Tibial artery (tissue), 4 donors: Measurements from ENCODE around the gene SNX22.

Experiments
- DNase-seq, 2 donors: peaks; one replicate each; pipeline ENCODE4 v3.0.0-alpha.2; 2019
- H3K27ac ChIP-seq, 2 donors: fragments of 200-600 bp; sonication (generic) in 1 of 2; 1 replicate in 1 of 2; 2 replicates in 1 of 2; pipeline ENCODE4 v1.5.1; 2018 to 2019; ENCODE audit warnings: mild to moderate bottlenecking in 1 of 2
- H3K27me3 ChIP-seq, 2 donors: fragments of 200-600 bp; sonication (generic) in 1 of 2; one replicate each; pipeline versions ENCODE4 v1.5.1 to v1.6.0; 2016 to 2019
- H3K36me3 ChIP-seq, 3 donors: fragments of 200-600 bp; sonication (generic) in 2 of 3; one replicate each; pipeline ENCODE4 v1.5.1; 2016 to 2019; ENCODE audit warnings: mild to moderate bottlenecking in 2 of 3
- H3K4me1 ChIP-seq, 4 donors: fragments of 200-600 bp; sonication (generic) in 2 of 4; 1 replicate in 3 of 4; 2 replicates in 1 of 4; pipeline ENCODE4 v1.5.1; 2016 to 2019
- H3K4me3 ChIP-seq, 2 donors: fragments of 200-600 bp; sonication (generic) in 1 of 2; 1 replicate in 1 of 2; 2 replicates in 1 of 2; pipeline ENCODE4 v1.5.1; 2018 to 2019; ENCODE audit warnings: mild to moderate bottlenecking in 2 of 2
- H3K9me3 ChIP-seq, 3 donors: fragments of 200-600 bp; sonication (generic) in 1 of 3; one replicate each; pipeline ENCODE4 v1.5.1; 2016 to 2019
- CTCF ChIP-seq, 2 experiments: fragments of 200-600 bp in 1 of 2; fragments of 450-650 bp in 1 of 2; IDR thresholded peaks; one replicate each; pipeline ENCODE4 v1.5.1; 2017 to 2019; ENCODE audit warnings: antibody characterized with exemption in 2 of 2, mild to moderate bottlenecking in 1 of 2, moderate library complexity in 1 of 2
- intact Hi-C: fragments of 100-400 bp; cut with DNase I; formaldehyde crosslinking; loops from one replicate; pipeline ENCODE4 v1.15.0; 2023; ENCODE audit warnings: low total_unique reads

Gene SNX22

GRCh38 chr15:64130159-64130558 lies 21.4 kb upstream of the SNX22 start:
- intact Hi-C loops, result no loop called here
- H3K36me3 ChIP-seq, result peaks cover 96 to 100% (median 99%) of the 10 kb centered on the region in 3 donors

GRCh38 chr15:64131547-64131946 lies 20.0 kb upstream of the SNX22 start:
- intact Hi-C loops, result no loop called here
- Histone ChIP-seq H3K4me1 (no peaks in the 10 kb centered on the region), H3K9me3 (no peaks in the 10 kb centered on the region), H3K27me3 (no peaks in the 10 kb centered on the region), H3K27ac (no peak overlapping the region), H3K36me3 (peaks cover 96 to 100% (median 100%) of the 10 kb centered on the region in 3 donors), H3K4me3 (no peak overlapping the region)
- no peak for DNase-seq
- TF ChIP-seq CTCF (IDR thresholded peaks at IDR 0.05), result no peak

More at GRCh38 chr15:64130159-64130558, 21.4 kb upstream of the SNX22 start:
- H3K9me3 ChIP-seq, result no peaks in the 10 kb centered on the region
- no peaks in the 10 kb centered on the region for H3K27me3 ChIP-seq
- no peak for TF ChIP-seq CTCF (IDR thresholded peaks at IDR 0.05)
- no peak for DNase-seq
- H3K27ac ChIP-seq, result no peak overlapping the region
- no peak overlapping the region for H3K4me3 ChIP-seq
- H3K4me1 ChIP-seq, result no peaks in the 10 kb centered on the region

- Histone ChIP-seq H3K9me3 (no peaks in the 10 kb centered on the region), H3K27me3 (no peaks in the 10 kb centered on the region), H3K27ac (no peak overlapping the region), H3K4me3 (no peak overlapping the region), H3K4me1 (no peaks in the 10 kb centered on the region), H3K36me3 (peaks cover 96 to 100% (median 100%) of the 10 kb centered on the region in 3 donors)
- TF ChIP-seq CTCF (IDR thresholded peaks at IDR 0.05), result no peak
- DNase-seq, result no peak
- intact Hi-C loops, result no loop called here
Observed at GRCh38 chr15:64132217-64132616, 19.3 kb upstream of the SNX22 start.

- H3K4me3 ChIP-seq, result no peak overlapping the region
- H3K4me1 ChIP-seq, result no peaks in the 10 kb centered on the region
- intact Hi-C loops, result no loop called here
- no peak overlapping the region for H3K27ac ChIP-seq
- no peak for DNase-seq
- no peak for TF ChIP-seq CTCF (IDR thresholded peaks at IDR 0.05)
- H3K9me3 ChIP-seq, result no peaks in the 10 kb centered on the region
- no peaks in the 10 kb centered on the region for H3K27me3 ChIP-seq
- peaks cover 96 to 100% (median 97%) of the 10 kb centered on the region in 3 donors for H3K36me3 ChIP-seq
Observed at GRCh38 chr15:64133623-64134344, 17.7 kb upstream of the SNX22 start.

GRCh38 chr15:64134345-64134829 lies 17.1 kb upstream of the SNX22 start:
- intact Hi-C loops, result no loop called here
- no peaks in the 10 kb centered on the region for H3K9me3 ChIP-seq
- H3K4me1 ChIP-seq, result no peaks in the 10 kb centered on the region
- H3K36me3 ChIP-seq, result peaks cover 92 to 96% (median 92%) of the 10 kb centered on the region in 3 donors
- TF ChIP-seq CTCF (IDR thresholded peaks at IDR 0.05), result no peak
- H3K27ac ChIP-seq, result no peak overlapping the region
- H3K4me3 ChIP-seq, result no peak overlapping the region
- DNase-seq, result no peak
- no peaks in the 10 kb centered on the region for H3K27me3 ChIP-seq
